Nasal cavity respiratory epithelium epithelial cell of viscerocranial mucosa (primary cell): ENCODE data around the gene DDX53. TPM values are rescaled to one million over a fixed set of nuclear protein-coding genes. Genes with fewer than 3 reads are reported as not detected.

ENCODE experiments used
- total RNA-seq: library from RNA; depleted of rRNA; stranded (reverse); fragments of >200 nt; gene quantifications from 2 replicates; pipeline ENCODE4 v1.2.3, GENCODE V29; 2014

The DDX53 gene
- total RNA-seq = not detected in 2 replicates

GRCh38 chrX:22999696-23000223, at the start of gene DDX53:
Gene DDX53 (plus strand): TSS chrX:22999960. CDS start chrX:23000058, 98 bp downstream.

